ENCODE results near the gene CKM.
"Not testable (repeated sequence)": the region's sequence is repeated elsewhere in the genome, so short reads cannot be mapped to it uniquely, and the experiment has no call there.

Gene CKM

GRCh38 chr19:45311621-45312020 is 11.1 kb downstream of the CKM start:
- FAIRE-seq, result no peak
- no peak for DNase-seq (ENCODE audit: insufficient read length)
- TF ChIP-seq POLR2AphosphoS5 (IDR thresholded peaks at IDR 0.05; ENCODE audit: low read depth, low read length) (no peak), TAF1 (IDR thresholded peaks at IDR 0.05; ENCODE audit: borderline replicate concordance, low read depth, low read length) (no peak), POLR2A (IDR thresholded peaks at IDR 0.05; ENCODE audit: low read depth, low read length) (no peak)

GRCh38 chr19:45309322-45309721 is 13.4 kb downstream of the CKM start:
- not testable (repeated sequence) for DNase-seq (ENCODE audit: insufficient read length); FAIRE-seq

GRCh38 chr19:45307361-45307760 is 15.3 kb downstream of the CKM start:
- TF ChIP-seq POLR2A (IDR thresholded peaks at IDR 0.05; ENCODE audit: low read depth, low read length) (no peak), POLR2AphosphoS5 (IDR thresholded peaks at IDR 0.05; ENCODE audit: low read depth, low read length) (no peak), TAF1 (IDR thresholded peaks at IDR 0.05; ENCODE audit: borderline replicate concordance, low read depth, low read length) (no peak)
- FAIRE-seq (no peak), DNase-seq (ENCODE audit: insufficient read length) (no peak)

GRCh38 chr19:45306518-45307027 is 16.1 kb downstream of the CKM start:
- TF ChIP-seq TAF1 (IDR thresholded peaks at IDR 0.05; ENCODE audit: borderline replicate concordance, low read depth, low read length) (no peak), POLR2AphosphoS5 (IDR thresholded peaks at IDR 0.05; ENCODE audit: low read depth, low read length) (no peak), POLR2A (IDR thresholded peaks at IDR 0.05; ENCODE audit: low read depth, low read length) (no peak)
- DNase-seq (ENCODE audit: insufficient read length), result no peak
- FAIRE-seq, result no peak

GRCh38 chr19:45306040-45306439 is 16.6 kb downstream of the CKM start:
- no peak for TF ChIP-seq POLR2AphosphoS5 (IDR thresholded peaks at IDR 0.05; ENCODE audit: low read depth, low read length)
- TF ChIP-seq POLR2A (IDR thresholded peaks at IDR 0.05; ENCODE audit: low read depth, low read length), result no peak
- TF ChIP-seq TAF1 (IDR thresholded peaks at IDR 0.05; ENCODE audit: borderline replicate concordance, low read depth, low read length), result no peak
- DNase-seq (ENCODE audit: insufficient read length) (no peak), FAIRE-seq (no peak)

GRCh38 chr19:45305421-45305820 is 17.3 kb downstream of the CKM start:
- DNase-seq (ENCODE audit: insufficient read length) (no peak), FAIRE-seq (no peak)
- TF ChIP-seq POLR2AphosphoS5 (IDR thresholded peaks at IDR 0.05; ENCODE audit: low read depth, low read length), result no peak
- no peak for TF ChIP-seq POLR2A (IDR thresholded peaks at IDR 0.05; ENCODE audit: low read depth, low read length)
- TF ChIP-seq TAF1 (IDR thresholded peaks at IDR 0.05; ENCODE audit: borderline replicate concordance, low read depth, low read length), result no peak

- DNase-seq (ENCODE audit: insufficient read length) (no peak), FAIRE-seq (no peak)
- TF ChIP-seq POLR2A (IDR thresholded peaks at IDR 0.05; ENCODE audit: low read depth, low read length), result no peak; the same call in 1 of the 2 replicates
- no peak for TF ChIP-seq TAF1 (IDR thresholded peaks at IDR 0.05; ENCODE audit: borderline replicate concordance, low read depth, low read length)
- TF ChIP-seq POLR2AphosphoS5 (IDR thresholded peaks at IDR 0.05; ENCODE audit: low read depth, low read length), result no peak
These were observed 17.7 kb downstream of the CKM start for GRCh38 chr19:45305007-45305406.

GRCh38 chr19:45304141-45304926 is 18.3 kb downstream of the CKM start:
- TF ChIP-seq POLR2AphosphoS5 (IDR thresholded peaks at IDR 0.05; ENCODE audit: low read depth, low read length) (no peak), TAF1 (IDR thresholded peaks at IDR 0.05; ENCODE audit: borderline replicate concordance, low read depth, low read length) (no peak), POLR2A (IDR thresholded peaks at IDR 0.05; ENCODE audit: low read depth, low read length) (no peak)
- no peak for DNase-seq (ENCODE audit: insufficient read length)
- FAIRE-seq, result no peak

- FAIRE-seq (no peak), DNase-seq (ENCODE audit: insufficient read length) (no peak)
- TF ChIP-seq TAF1 (IDR thresholded peaks at IDR 0.05; ENCODE audit: borderline replicate concordance, low read depth, low read length) (no peak), POLR2A (IDR thresholded peaks at IDR 0.05; ENCODE audit: low read depth, low read length) (no peak), POLR2AphosphoS5 (IDR thresholded peaks at IDR 0.05; ENCODE audit: low read depth, low read length) (no peak)
These were observed 19.2 kb downstream of the CKM start for GRCh38 chr19:45303269-45304060.

GRCh38 chr19:45302416-45302815 is 20.3 kb downstream of the CKM start:
- DNase-seq (ENCODE audit: insufficient read length) (no peak), FAIRE-seq (no peak)
- no peak for TF ChIP-seq POLR2A (IDR thresholded peaks at IDR 0.05; ENCODE audit: low read depth, low read length)
- no peak for TF ChIP-seq POLR2AphosphoS5 (IDR thresholded peaks at IDR 0.05; ENCODE audit: low read depth, low read length)
- no peak for TF ChIP-seq TAF1 (IDR thresholded peaks at IDR 0.05; ENCODE audit: borderline replicate concordance, low read depth, low read length)

- DNase-seq (ENCODE audit: insufficient read length) (no peak), FAIRE-seq (no peak)
- TF ChIP-seq TAF1 (IDR thresholded peaks at IDR 0.05; ENCODE audit: borderline replicate concordance, low read depth, low read length), result no peak
- TF ChIP-seq POLR2AphosphoS5 (IDR thresholded peaks at IDR 0.05; ENCODE audit: low read depth, low read length), result no peak
- TF ChIP-seq POLR2A (IDR thresholded peaks at IDR 0.05; ENCODE audit: low read depth, low read length), result no peak
These were observed 23.0 kb downstream of the CKM start for GRCh38 chr19:45299719-45300118.

- TF ChIP-seq TAF1 (IDR thresholded peaks at IDR 0.05; ENCODE audit: borderline replicate concordance, low read depth, low read length) (no peak), POLR2AphosphoS5 (IDR thresholded peaks at IDR 0.05; ENCODE audit: low read depth, low read length) (no peak), POLR2A (IDR thresholded peaks at IDR 0.05; ENCODE audit: low read depth, low read length) (no peak)
- FAIRE-seq (no peak), DNase-seq (ENCODE audit: insufficient read length) (no peak)
These were observed 24.4 kb downstream of the CKM start for GRCh38 chr19:45298264-45298663.

Measured in GM12892 (cell line).